ENCODE results near the gene IFT74.

DNA sequence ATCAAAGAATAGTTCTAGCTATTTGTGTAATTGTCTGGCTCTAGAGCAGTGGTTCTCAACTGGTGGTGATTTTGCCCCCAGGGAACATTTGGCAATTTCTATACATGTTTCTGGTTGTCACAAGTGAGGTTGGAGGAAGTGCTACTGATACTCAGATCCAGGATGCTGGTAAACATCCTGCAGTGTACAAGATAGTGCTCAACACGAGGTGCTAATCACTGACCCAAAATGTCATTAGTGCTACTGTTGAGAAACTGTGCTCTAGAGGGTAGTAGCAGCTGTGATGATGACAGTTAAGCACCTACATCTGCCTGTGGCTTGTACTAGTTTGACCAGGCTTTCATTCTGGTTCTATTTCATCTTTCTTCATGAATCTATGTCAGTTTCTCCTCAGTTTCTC, 27.1 kb downstream of the IFT74 start:
- no peak for TF ChIP-seq ZNF530 (tag by site-specific recombination; IDR thresholded peaks at IDR 0.05; ENCODE audit: low read depth)
- TF ChIP-seq MZF1 (tag by site-specific recombination; IDR thresholded peaks at IDR 0.05; ENCODE audit: borderline replicate concordance): no peak
- no peak for TF ChIP-seq CTCF (tag by site-specific recombination; IDR thresholded peaks at IDR 0.05)
- TF ChIP-seq SP2 (tag by site-specific recombination; IDR thresholded peaks at IDR 0.05): no peak
- TF ChIP-seq BCL11B (tag by site-specific recombination; IDR thresholded peaks at IDR 0.05; ENCODE audit: low read depth): no peak
- no peak for TF ChIP-seq REST (tag by site-specific recombination; IDR thresholded peaks at IDR 0.05)
- no peak for TF ChIP-seq ZNF221 (tag by site-specific recombination; IDR thresholded peaks at IDR 0.05; ENCODE audit: borderline replicate concordance)
- TF ChIP-seq, protein P1, sequence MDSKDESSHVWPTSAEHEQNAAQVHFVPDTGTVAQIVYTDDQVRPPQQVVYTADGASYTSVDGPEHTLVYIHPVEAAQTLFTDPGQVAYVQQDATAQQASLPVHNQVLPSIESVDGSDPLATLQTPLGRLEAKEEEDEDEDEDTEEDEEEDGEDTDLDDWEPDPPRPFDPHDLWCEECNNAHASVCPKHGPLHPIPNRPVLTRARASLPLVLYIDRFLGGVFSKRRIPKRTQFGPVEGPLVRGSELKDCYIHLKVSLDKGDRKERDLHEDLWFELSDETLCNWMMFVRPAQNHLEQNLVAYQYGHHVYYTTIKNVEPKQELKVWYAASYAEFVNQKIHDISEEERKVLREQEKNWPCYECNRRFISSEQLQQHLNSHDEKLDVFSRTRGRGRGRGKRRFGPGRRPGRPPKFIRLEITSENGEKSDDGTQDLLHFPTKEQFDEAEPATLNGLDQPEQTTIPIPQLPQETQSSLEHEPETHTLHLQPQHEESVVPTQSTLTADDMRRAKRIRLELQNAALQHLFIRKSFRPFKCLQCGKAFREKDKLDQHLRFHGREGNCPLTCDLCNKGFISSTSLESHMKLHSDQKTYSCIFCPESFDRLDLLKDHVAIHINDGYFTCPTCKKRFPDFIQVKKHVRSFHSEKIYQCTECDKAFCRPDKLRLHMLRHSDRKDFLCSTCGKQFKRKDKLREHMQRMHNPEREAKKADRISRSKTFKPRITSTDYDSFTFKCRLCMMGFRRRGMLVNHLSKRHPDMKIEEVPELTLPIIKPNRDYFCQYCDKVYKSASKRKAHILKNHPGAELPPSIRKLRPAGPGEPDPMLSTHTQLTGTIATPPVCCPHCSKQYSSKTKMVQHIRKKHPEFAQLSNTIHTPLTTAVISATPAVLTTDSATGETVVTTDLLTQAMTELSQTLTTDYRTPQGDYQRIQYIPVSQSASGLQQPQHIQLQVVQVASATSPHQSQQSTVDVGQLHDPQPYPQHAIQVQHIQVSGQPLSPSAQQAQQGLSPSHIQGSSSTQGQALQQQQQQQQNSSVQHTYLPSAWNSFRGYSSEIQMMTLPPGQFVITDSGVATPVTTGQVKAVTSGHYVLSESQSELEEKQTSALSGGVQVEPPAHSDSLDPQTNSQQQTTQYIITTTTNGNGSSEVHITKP (tag by site-specific recombination; IDR thresholded peaks at IDR 0.05): no peak

Measured in HEK293 (cell line).